K562 (cell line): ENCODE results near the gene NAXE. TPM values are rescaled to one million over a fixed set of nuclear protein-coding genes. Genes with fewer than 3 reads are reported as not detected.

Source experiments
- ATAC-seq: fragments of 200-7000 bp; cut with Tn5 transposase; 3 replicates; pipeline ENCODE4 v1.9.1; 2020; ENCODE audit warnings: moderate library complexity
- BruUV-seq: library from RNA; stranded (reverse); fragments of 400-500 nt; replicated peaks from 2 replicates; lab custom pipeline; 2021; lab: Mats Ljungman, UMichigan
- CTCF ChIA-PET: fragments of 300-600 bp; formaldehyde crosslinking; extraction: SDS; loops from one replicate; lab custom pipeline; 2021; ENCODE audit warnings: low intra/inter-chr PET ratio; lab: Yijun Ruan, JAX
- POLR2A ChIA-PET: fragments of 300-600, 350-650 bp; sonication (Branson Sonifier 250); formaldehyde crosslinking; extraction: SDS; loops from one replicate; lab custom pipeline; 2021; ENCODE audit warnings: antibody characterized with exemption, inconsistent platforms; lab: Yijun Ruan, JAX
- DNase-seq, 4 experiments: peaks; one replicate each; pipeline versions ENCODE4 v3.0.0 to v3.0.0-alpha.2; 2011 to 2018; ENCODE audit warnings: low spot score in 3 of 4, mixed read lengths in 3 of 4; ENCODE audit errors: extremely low read depth in 1 of 4
- FAIRE-seq: peaks from 2 replicates; lab custom pipeline; 2011; peaks lifted over from hg19 to GRCh38; lab: Jason Lieb, UNC
- H2AFZ ChIP-seq: 2 replicates; pipeline ENCODE4 v1.6.0; 2011; ENCODE audit warnings: low read depth, low read length, control low read depth, inconsistent platforms
- H3K27ac ChIP-seq: fragments of 200-600 bp; 3 replicates; pipeline ENCODE4 v1.8.0; 2011; ENCODE audit warnings: low read depth, mild to moderate bottlenecking, control low read depth, inconsistent platforms, low read length, moderate library complexity, mixed read lengths; ENCODE audit errors: extremely low read depth
- H3K27me3 ChIP-seq, 2 experiments: fragments of 300-600 bp in 1 of 2; 2 replicates in 1 of 2; 3 replicates in 1 of 2; pipeline versions ENCODE4 v1.6.0 to v1.8.0; 2011; ENCODE audit warnings: inconsistent platforms in 2 of 2, low read length in 2 of 2, mild to moderate bottlenecking in 1 of 2, mixed read lengths in 1 of 2, moderate library complexity in 1 of 2; ENCODE audit not compliant: control insufficient read depth in 2 of 2, insufficient read depth in 2 of 2
- H3K36me3 ChIP-seq: fragments of 300-600 bp; 3 replicates; pipeline ENCODE4 v1.8.0; 2011; ENCODE audit warnings: mild to moderate bottlenecking, low read length, inconsistent platforms; ENCODE audit not compliant: control insufficient read depth, insufficient read depth
- H3K4me1 ChIP-seq, 2 experiments: fragments of 200-600 bp in 1 of 2; replicated peaks in 1 of 2; 2 replicates in 1 of 2; 3 replicates in 1 of 2; pipeline versions ENCODE4 v1.5.1 to v1.8.0; 2011; ENCODE audit warnings: inconsistent platforms in 2 of 2, low read length in 2 of 2, mild to moderate bottlenecking in 1 of 2, mixed read lengths in 1 of 2, moderate library complexity in 1 of 2; ENCODE audit not compliant: control insufficient read depth in 2 of 2, insufficient read depth in 2 of 2
- H3K4me2 ChIP-seq: 2 replicates; pipeline ENCODE4 v1.6.1; 2011; ENCODE audit warnings: low read length, control low read depth, inconsistent platforms, mixed read lengths; ENCODE audit not compliant: insufficient read depth
- H3K4me3 ChIP-seq: fragments of 200-600 bp; sonication (generic), shearing (Covaris generic); 2 replicates; pipeline ENCODE4 v1.5.1; 2016; ENCODE audit warnings: control low read depth, inconsistent platforms
- H3K79me2 ChIP-seq: fragments of 200-600 bp; 3 replicates; pipeline ENCODE4 v1.8.0; 2011; ENCODE audit warnings: low read length, inconsistent platforms; ENCODE audit not compliant: control insufficient read depth, insufficient read depth
- H3K9ac ChIP-seq, 2 experiments: 2 replicates each; pipeline versions ENCODE4 v1.6.0 to v1.6.1; 2011; ENCODE audit warnings: low read depth in 2 of 2, low read length in 2 of 2, control low read depth in 1 of 2, inconsistent platforms in 1 of 2, mild to moderate bottlenecking in 1 of 2, mixed read lengths in 1 of 2; ENCODE audit not compliant: insufficient read depth in 1 of 2
- H3K9me1 ChIP-seq: one replicate; pipeline ENCODE4 v1.6.0; 2011; ENCODE audit warnings: inconsistent platforms, mild to moderate bottlenecking, low read length, moderate library complexity; ENCODE audit not compliant: control insufficient read depth, insufficient read depth
- H3K9me3 ChIP-seq: replicated peaks from 2 replicates; pipeline ENCODE4 v1.5.1; 2011; ENCODE audit warnings: low read depth, low read length, inconsistent platforms; ENCODE audit not compliant: control insufficient read depth, insufficient read depth
- H4K20me1 ChIP-seq: replicated peaks from 2 replicates; pipeline ENCODE4 v1.6.1; 2011; ENCODE audit warnings: low read length, inconsistent platforms, mixed read lengths; ENCODE audit not compliant: control insufficient read depth, insufficient read depth
- CXXC5 ChIP-seq: fragments of 250-450 bp; sonication (Bioruptor Pico); IDR thresholded peaks from 2 replicates; pipeline ENCODE4 v1.8.0; 2022; ENCODE audit warnings: inconsistent platforms, mild to moderate bottlenecking, moderate library complexity
- DMBX1 ChIP-seq: fragments of 250-450 bp; sonication (Bioruptor Pico); IDR thresholded peaks from 2 replicates; pipeline ENCODE4 v1.8.0; 2022; ENCODE audit warnings: inconsistent platforms, mild to moderate bottlenecking, moderate library complexity, borderline replicate concordance
- ESRRB ChIP-seq: fragments of 250-450 bp; sonication (Bioruptor Pico); IDR thresholded peaks from 2 replicates; pipeline ENCODE4 v1.5.0; 2020; ENCODE audit warnings: mild to moderate bottlenecking, moderate library complexity, borderline replicate concordance
- HOXB6 ChIP-seq: fragments of 250-450 bp; sonication (Bioruptor Pico); IDR thresholded peaks from 2 replicates; pipeline ENCODE4 v1.5.1; 2022; ENCODE audit warnings: mild to moderate bottlenecking, borderline replicate concordance
- NR2F6 ChIP-seq: fragments of 450-650 bp; formaldehyde crosslinking; IDR thresholded peaks from 2 replicates; pipeline ENCODE4 v1.4.0; 2020; ENCODE audit warnings: mild to moderate bottlenecking
- PCBP1 ChIP-seq: fragments of 200-400 bp; formaldehyde crosslinking; IDR thresholded peaks from 2 replicates; pipeline ENCODE4 v1.6.1; 2018; ENCODE audit warnings: mild to moderate bottlenecking, low read depth, low read length; ENCODE audit not compliant: poor library complexity, severe bottlenecking
- PRMT5 ChIP-seq: sonication (generic); formaldehyde crosslinking; IDR thresholded peaks from 2 replicates; pipeline ENCODE4 v1.5.0; 2020; ENCODE audit warnings: missing genetic modification reagents
- RBM14 ChIP-seq: fragments of 200-400 bp; formaldehyde crosslinking; IDR thresholded peaks from 2 replicates; pipeline ENCODE4 v1.6.1; 2018; ENCODE audit warnings: low read depth, mild to moderate bottlenecking, low read length, moderate library complexity, borderline replicate concordance; ENCODE audit not compliant: insufficient read depth
- RFX7 ChIP-seq: fragments of 250-450 bp; sonication (Bioruptor Pico); IDR thresholded peaks from 2 replicates; pipeline ENCODE4 v1.5.1; 2021; ENCODE audit warnings: mild to moderate bottlenecking
- SFPQ ChIP-seq: fragments of 200-400 bp; formaldehyde crosslinking; IDR thresholded peaks from 2 replicates; pipeline ENCODE4 v1.6.1; 2017; ENCODE audit warnings: mild to moderate bottlenecking, low read depth, low read length, moderate library complexity
- SMAD1 ChIP-seq: fragments of 150-350 bp; IDR thresholded peaks from 2 replicates; pipeline ENCODE4 v1.6.1; 2014; ENCODE audit warnings: low read length, low read depth; ENCODE audit not compliant: partially characterized antibody
- SNIP1 ChIP-seq: fragments of 450-650 bp; IDR thresholded peaks from 2 replicates; pipeline ENCODE4 v1.7.1; 2017; ENCODE audit warnings: low read depth, mild to moderate bottlenecking
- XRCC3 ChIP-seq: fragments of 450-650 bp; IDR thresholded peaks from 2 replicates; pipeline ENCODE4 v1.6.1; 2017; ENCODE audit warnings: mild to moderate bottlenecking, moderate library complexity
- ZNF408 ChIP-seq: fragments of 250-450 bp; sonication (Bioruptor Pico); IDR thresholded peaks from 2 replicates; pipeline ENCODE4 v1.4.0; 2020; ENCODE audit warnings: low read depth, mild to moderate bottlenecking, moderate library complexity
- ZNF41 ChIP-seq: fragments of 250-450 bp; sonication (Bioruptor Pico); conservative IDR thresholded peaks from 2 replicates; pipeline ENCODE4 v1.4.0; 2020; ENCODE audit warnings: mild to moderate bottlenecking
- WGBS: fragments of 100-300 bp; shearing (Covaris generic); methylation state at CpG from one replicate; pipeline ENCODE4 v1.1.6; 2016; ENCODE audit warnings: low coverage, mixed read lengths; ENCODE audit not compliant: insufficient coverage; ENCODE audit errors: missing lambda C conversion rate; 5-methylcytosine and 5-hydroxymethylcytosine counted together
- in situ Hi-C: fragments of 300-500 bp; cut with MboI; formaldehyde crosslinking; loops from 4 replicates; pipeline ENCODE4 v1.15.0; 2018; ENCODE audit warnings: inconsistent platforms, mixed read lengths
- intact Hi-C: fragments of 100-400 bp; cut with micrococcal nuclease; formaldehyde crosslinking; loops from 2 replicates; pipeline ENCODE4 v1.14.2; 2022
- polyA plus RNA-seq, 8 experiments: library from polyadenylated mRNA; depleted of rRNA in 4 of 8; stranded (reverse) in 5 of 8; unstranded in 3 of 8; fragments of >200 nt; fragmentation: Nextera tagmentation in 2 of 8; fragmentation: Illumina TruSeq in 1 of 8; extraction: Ambion mirVana in 2 of 8; extraction: Trizol in 1 of 8; gene quantifications; 2 replicates each; pipeline versions ENCODE4 v1.2.1 to v1.2.3, GENCODE V29; 2011 to 2014; ENCODE audit warnings: inconsistent platforms in 1 of 8, missing spikeins in 1 of 8
- total RNA-seq, 7 experiments: library from RNA; depleted of rRNA in 6 of 7; stranded (reverse); fragments of >200 nt in 6 of 7; fragmentation: Illumina TruSeq in 2 of 7; extraction: Trizol in 2 of 7; gene quantifications; 2 replicates each; pipeline versions ENCODE4 v1.2.1 to v1.2.3, GENCODE V29; 2011 to 2021; ENCODE audit warnings: low replicate concordance in 1 of 7
- TF ChIP-seq, protein P1 (sequence below), 2 experiments: fragments of 450-650 bp; IDR thresholded peaks; 2 replicates each; pipeline ENCODE4 v1.6.1; 2016
- TF ChIP-seq, protein P2 (sequence below): sonication (generic); formaldehyde crosslinking; IDR thresholded peaks from 2 replicates; pipeline ENCODE4 v1.9.0; 2022; ENCODE audit warnings: mild to moderate bottlenecking, missing genetic modification reagents

NAXE gene
- total and polyA plus RNA-seq, 9 of the 15 experiments (the other 6 are each of a cell fraction or from before 2014, with no cell fraction given), result 27.3 to 137 (median 90.0) TPM

GRCh38 chr1:156549831-156550230 lies 41.7 kb upstream of the NAXE start:
- Histone ChIP-seq H3K4me3 (no peak overlapping the region), H3K79me2 (no peaks in the 10 kb centered on the region), H3K4me2 (no peak overlapping the region), H3K9me1 (no peaks in the 10 kb centered on the region), H4K20me1 (no peaks in the 10 kb centered on the region), H3K36me3 (peaks cover 44% of the 10 kb centered on the region; the same call in 2 of the 3 replicates), H3K27ac (no peak overlapping the region), H3K9me3 (no peaks in the 10 kb centered on the region), H3K4me1 (no peaks in the 10 kb centered on the region), H3K27me3 (no peaks in the 10 kb centered on the region), H2AFZ (no peak overlapping the region), H3K9ac (peak overlapping the region in 1 of 2 experiments; percentile 9; a peak in 1 of 4 replicates)
- no peak for ATAC-seq
- no peak for FAIRE-seq
- no TSS peak for BruUV-seq
- no peak for TF ChIP-seq NR2F6 (CRISPR knock-in tag)
- TF ChIP-seq RFX7 (CRISPR knock-in tag), result no peak
- no peak for TF ChIP-seq HOXB6
- TF ChIP-seq ZNF41 (CRISPR knock-in tag), result no peak
- TF ChIP-seq RBM14, result no peak
- no peak for TF ChIP-seq DMBX1 (CRISPR knock-in tag)
- TF ChIP-seq SNIP1, result no peak
- TF ChIP-seq, protein P1, sequence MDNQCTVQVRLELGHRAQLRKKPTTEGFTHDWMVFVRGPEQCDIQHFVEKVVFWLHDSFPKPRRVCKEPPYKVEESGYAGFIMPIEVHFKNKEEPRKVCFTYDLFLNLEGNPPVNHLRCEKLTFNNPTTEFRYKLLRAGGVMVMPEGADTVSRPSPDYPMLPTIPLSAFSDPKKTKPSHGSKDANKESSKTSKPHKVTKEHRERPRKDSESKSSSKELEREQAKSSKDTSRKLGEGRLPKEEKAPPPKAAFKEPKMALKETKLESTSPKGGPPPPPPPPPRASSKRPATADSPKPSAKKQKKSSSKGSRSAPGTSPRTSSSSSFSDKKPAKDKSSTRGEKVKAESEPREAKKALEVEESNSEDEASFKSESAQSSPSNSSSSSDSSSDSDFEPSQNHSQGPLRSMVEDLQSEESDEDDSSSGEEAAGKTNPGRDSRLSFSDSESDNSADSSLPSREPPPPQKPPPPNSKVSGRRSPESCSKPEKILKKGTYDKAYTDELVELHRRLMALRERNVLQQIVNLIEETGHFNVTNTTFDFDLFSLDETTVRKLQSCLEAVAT (IDR thresholded peaks at IDR 0.05), result no peak
- TF ChIP-seq PRMT5 (CRISPR knock-in tag), result no peak
- TF ChIP-seq, protein P2, sequence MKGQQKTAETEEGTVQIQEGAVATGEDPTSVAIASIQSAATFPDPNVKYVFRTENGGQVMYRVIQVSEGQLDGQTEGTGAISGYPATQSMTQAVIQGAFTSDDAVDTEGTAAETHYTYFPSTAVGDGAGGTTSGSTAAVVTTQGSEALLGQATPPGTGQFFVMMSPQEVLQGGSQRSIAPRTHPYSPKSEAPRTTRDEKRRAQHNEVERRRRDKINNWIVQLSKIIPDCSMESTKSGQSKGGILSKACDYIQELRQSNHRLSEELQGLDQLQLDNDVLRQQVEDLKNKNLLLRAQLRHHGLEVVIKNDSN (CRISPR knock-in tag), result no peak
- no peak for TF ChIP-seq ZNF408
- TF ChIP-seq PCBP1, result no peak
- TF ChIP-seq SMAD1, result no peak
- TF ChIP-seq SFPQ, result no peak
- TF ChIP-seq CXXC5 (CRISPR knock-in tag), result no peak
- TF ChIP-seq ESRRB (CRISPR knock-in tag), result no peak
- TF ChIP-seq XRCC3, result no peak
- DNase-seq, result no peak
- WGBS, result 93% methylated on average over 1 of the region's 1 CpG
- ChIA-PET CTCF (no interaction called here), POLR2A (interaction anchor here (0.6 to 1.5 kb wide), 3 partner anchors 9 to 18 kb away, joined by 3 to 4 read pairs (median 3); no protein-coding TSS in a partner anchor)
- intact Hi-C loops (loop anchor here (10.0 kb wide), 1 partner anchor 65 kb away; no protein-coding TSS in a partner anchor), in situ Hi-C loops (no loop called here)
